HCT116 (cell line): ENCODE results near the gene ABCC5.

Experiments used
- CBX3 ChIP-seq: IDR thresholded peaks from 2 replicates; pipeline ENCODE4 v1.6.1; 2012; ENCODE audit warnings: low read depth
- CEBPB ChIP-seq: IDR thresholded peaks from 2 replicates; pipeline ENCODE4 v1.6.1; 2012; ENCODE audit warnings: low read depth
- CTCF ChIP-seq, 3 experiments: fragments of 200-600 bp in 1 of 3; sonication (generic) in 1 of 3; IDR thresholded peaks in 2 of 3; conservative IDR thresholded peaks in 1 of 3; 2 replicates each; pipeline ENCODE4 v1.5.1; 2012 to 2017; ENCODE audit warnings: low read depth in 2 of 3, low read length in 2 of 3, antibody characterized with exemption in 1 of 3, borderline replicate concordance in 1 of 3, control low read depth in 1 of 3, mild to moderate bottlenecking in 1 of 3, mixed read lengths in 1 of 3, mixed run types in 1 of 3, moderate library complexity in 1 of 3; ENCODE audit not compliant: insufficient read depth in 1 of 3
- EZH2 ChIP-seq: fragments of 200-600 bp; sonication (generic); IDR thresholded peaks from 2 replicates; pipeline ENCODE4 v1.6.1; 2017; ENCODE audit warnings: antibody characterized with exemption, mixed run types
- JUND ChIP-seq: IDR thresholded peaks from 2 replicates; pipeline ENCODE4 v1.6.1; 2012
- POLR2A ChIP-seq: IDR thresholded peaks from 2 replicates; pipeline ENCODE4 v1.7.0; 2011; ENCODE audit warnings: borderline replicate concordance; ENCODE audit not compliant: insufficient read depth, insufficient read length; ENCODE audit errors: extremely low read depth
- POLR2AphosphoS5 ChIP-seq: IDR thresholded peaks from 2 replicates; pipeline ENCODE4 v1.6.1; 2011; ENCODE audit warnings: mild to moderate bottlenecking, low read depth, low read length, moderate library complexity
- REST ChIP-seq: IDR thresholded peaks from 2 replicates; pipeline ENCODE4 v1.6.1; 2012; ENCODE audit warnings: low read depth
- SRF ChIP-seq: IDR thresholded peaks from 2 replicates; pipeline ENCODE4 v1.6.1; 2012; ENCODE audit warnings: low read depth
- YY1 ChIP-seq: IDR thresholded peaks from 2 replicates; pipeline ENCODE4 v1.6.1; 2011; ENCODE audit warnings: low read length, low read depth, moderate library complexity, mild to moderate bottlenecking; ENCODE audit not compliant: insufficient replicate concordance; ENCODE audit errors: extremely low read depth
- ZNF274 ChIP-seq: fragments of 200-500 bp; sonication (Bioruptor generic); IDR thresholded peaks from 2 replicates; pipeline ENCODE4 v1.6.1; 2014; ENCODE audit warnings: mild to moderate bottlenecking, low read depth, low read length, inconsistent platforms
- TF ChIP-seq, protein P1 (sequence below): IDR thresholded peaks from 2 replicates; pipeline ENCODE4 v1.6.1; 2012

DNA sequence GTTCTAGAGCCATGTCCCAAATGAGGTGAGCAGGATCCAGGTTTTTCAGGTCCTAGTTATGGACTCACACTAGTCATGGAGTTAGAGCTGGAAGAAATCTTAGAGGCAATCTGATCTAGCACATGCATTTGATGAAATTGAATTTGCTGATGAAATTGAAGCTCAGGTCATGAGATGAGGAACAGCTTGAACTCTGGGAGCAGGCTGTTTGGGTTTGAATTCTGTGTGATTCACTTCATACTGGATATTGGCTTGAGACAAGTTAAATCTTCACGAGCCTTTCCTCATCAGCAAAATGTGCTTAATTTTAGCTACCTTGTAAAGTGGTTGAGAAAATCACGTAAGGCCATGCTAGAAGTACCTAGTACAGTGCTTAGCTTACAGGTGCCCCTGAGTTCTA lies 99.5 kb downstream of the ABCC5 start:
- TF ChIP-seq, protein P1, sequence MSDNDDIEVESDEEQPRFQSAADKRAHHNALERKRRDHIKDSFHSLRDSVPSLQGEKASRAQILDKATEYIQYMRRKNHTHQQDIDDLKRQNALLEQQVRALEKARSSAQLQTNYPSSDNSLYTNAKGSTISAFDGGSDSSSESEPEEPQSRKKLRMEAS = no peak
- TF ChIP-seq POLR2A (no peak), ZNF274 (no peak), CBX3 (no peak), REST (no peak), CTCF (IDR thresholded peaks at IDR 0.05 in 2 of 3, conservative IDR thresholded peaks at IDR 0.05 in 1 of 3; ENCODE audit: borderline replicate concordance in 1 of 3, insufficient read depth in 1 of 3, low read depth in 2 of 3, low read length in 2 of 3) (no peak), EZH2 (no peak), YY1 (no peak), JUND (no peak), POLR2AphosphoS5 (no peak), CEBPB (no peak), SRF (no peak)
